ENCODE results near the gene FYCO1.
A peak's percentile ranks its signal among the peaks of the same experiment; 100 is the strongest.

The FYCO1 gene

DNA sequence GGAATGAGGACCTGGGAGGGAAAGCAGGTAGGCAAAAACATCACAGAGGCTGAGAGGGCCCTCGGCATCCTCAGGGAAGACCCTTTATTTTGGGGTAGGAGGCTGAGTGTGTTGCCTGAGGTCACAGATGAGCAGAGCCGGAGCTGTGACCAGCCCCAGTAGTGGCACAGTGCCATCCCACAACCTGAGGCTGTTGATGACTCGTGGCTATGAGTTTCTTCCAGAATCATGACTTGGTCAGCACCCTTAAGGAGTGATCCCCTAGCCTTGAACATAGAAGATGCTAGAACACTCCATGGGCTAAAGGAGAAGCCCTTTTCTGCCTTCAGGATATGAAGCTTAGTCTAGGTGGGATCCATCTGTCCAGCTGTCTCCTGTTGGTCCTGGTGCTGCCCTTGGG is 71.9 kb downstream of the FYCO1 start:
- no peak overlapping the region for H3K4me3 ChIP-seq (ENCODE audit: control insufficient read depth, low read depth, low read length)
- no peak for DNase-seq (ENCODE audit: low read depth)
- TF ChIP-seq, protein P1, sequence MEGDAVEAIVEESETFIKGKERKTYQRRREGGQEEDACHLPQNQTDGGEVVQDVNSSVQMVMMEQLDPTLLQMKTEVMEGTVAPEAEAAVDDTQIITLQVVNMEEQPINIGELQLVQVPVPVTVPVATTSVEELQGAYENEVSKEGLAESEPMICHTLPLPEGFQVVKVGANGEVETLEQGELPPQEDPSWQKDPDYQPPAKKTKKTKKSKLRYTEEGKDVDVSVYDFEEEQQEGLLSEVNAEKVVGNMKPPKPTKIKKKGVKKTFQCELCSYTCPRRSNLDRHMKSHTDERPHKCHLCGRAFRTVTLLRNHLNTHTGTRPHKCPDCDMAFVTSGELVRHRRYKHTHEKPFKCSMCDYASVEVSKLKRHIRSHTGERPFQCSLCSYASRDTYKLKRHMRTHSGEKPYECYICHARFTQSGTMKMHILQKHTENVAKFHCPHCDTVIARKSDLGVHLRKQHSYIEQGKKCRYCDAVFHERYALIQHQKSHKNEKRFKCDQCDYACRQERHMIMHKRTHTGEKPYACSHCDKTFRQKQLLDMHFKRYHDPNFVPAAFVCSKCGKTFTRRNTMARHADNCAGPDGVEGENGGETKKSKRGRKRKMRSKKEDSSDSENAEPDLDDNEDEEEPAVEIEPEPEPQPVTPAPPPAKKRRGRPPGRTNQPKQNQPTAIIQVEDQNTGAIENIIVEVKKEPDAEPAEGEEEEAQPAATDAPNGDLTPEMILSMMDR (IDR thresholded peaks at IDR 0.05; ENCODE audit: control insufficient read depth, insufficient read depth, low read depth, low read length, missing control alignments) = no peak

DNA sequence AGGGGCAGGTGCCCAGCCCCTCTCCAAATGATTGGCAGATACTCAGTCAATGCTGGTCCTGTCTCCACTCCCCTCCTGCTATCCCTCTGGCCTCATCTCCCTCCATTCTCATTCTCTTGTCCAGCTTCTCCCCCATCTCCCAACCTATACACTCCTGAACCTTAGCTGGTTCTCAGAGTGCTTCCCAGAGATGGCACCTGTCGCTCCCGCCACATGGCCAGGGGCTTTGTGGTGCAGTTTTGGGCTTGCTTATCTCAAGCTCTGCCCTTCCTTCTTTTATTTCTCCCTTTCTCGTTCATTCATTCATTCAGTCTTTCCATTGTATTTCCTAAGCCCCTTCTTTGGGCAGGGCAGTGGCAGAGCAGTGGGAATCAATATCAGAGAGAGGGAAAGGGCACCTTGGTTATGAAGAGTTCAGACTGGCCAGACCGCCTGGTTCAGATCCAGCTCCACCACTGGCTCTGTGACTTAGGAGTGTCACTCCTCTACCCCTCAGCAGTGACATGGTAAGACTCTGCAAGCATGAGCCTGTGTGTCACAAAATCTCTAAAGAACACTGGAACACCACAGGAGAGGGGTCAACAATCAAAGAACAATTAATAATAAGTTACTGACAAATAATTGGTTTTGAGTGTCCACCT is 72.6 kb downstream of the FYCO1 start:
- no peak for DNase-seq (ENCODE audit: low read depth)
- TF ChIP-seq, protein P1 (IDR thresholded peaks at IDR 0.05; ENCODE audit: control insufficient read depth, insufficient read depth, low read depth, low read length, missing control alignments) = no peak
- no peak overlapping the region for H3K4me3 ChIP-seq (ENCODE audit: control insufficient read depth, low read depth, low read length)

DNA sequence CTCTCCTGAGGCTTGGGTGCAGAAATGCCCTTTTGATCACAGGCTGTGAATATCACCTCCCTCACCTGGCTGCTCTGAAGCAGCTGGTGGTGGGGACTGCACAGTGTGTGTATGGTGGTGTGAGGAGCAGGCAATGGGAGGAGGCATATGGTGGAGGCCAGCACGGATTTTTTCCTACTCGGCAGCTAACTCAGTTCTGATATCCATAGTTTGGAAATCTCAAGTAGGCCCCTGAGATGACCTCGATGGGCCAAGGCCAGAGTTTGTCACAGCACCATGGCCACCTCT is 73.6 kb downstream of the FYCO1 start:
- no peak overlapping the region for H3K4me3 ChIP-seq (ENCODE audit: control insufficient read depth, low read depth, low read length)
- no peak for DNase-seq (ENCODE audit: low read depth)
- TF ChIP-seq, protein P1 (IDR thresholded peaks at IDR 0.05; ENCODE audit: control insufficient read depth, insufficient read depth, low read depth, low read length, missing control alignments) = no peak

DNA sequence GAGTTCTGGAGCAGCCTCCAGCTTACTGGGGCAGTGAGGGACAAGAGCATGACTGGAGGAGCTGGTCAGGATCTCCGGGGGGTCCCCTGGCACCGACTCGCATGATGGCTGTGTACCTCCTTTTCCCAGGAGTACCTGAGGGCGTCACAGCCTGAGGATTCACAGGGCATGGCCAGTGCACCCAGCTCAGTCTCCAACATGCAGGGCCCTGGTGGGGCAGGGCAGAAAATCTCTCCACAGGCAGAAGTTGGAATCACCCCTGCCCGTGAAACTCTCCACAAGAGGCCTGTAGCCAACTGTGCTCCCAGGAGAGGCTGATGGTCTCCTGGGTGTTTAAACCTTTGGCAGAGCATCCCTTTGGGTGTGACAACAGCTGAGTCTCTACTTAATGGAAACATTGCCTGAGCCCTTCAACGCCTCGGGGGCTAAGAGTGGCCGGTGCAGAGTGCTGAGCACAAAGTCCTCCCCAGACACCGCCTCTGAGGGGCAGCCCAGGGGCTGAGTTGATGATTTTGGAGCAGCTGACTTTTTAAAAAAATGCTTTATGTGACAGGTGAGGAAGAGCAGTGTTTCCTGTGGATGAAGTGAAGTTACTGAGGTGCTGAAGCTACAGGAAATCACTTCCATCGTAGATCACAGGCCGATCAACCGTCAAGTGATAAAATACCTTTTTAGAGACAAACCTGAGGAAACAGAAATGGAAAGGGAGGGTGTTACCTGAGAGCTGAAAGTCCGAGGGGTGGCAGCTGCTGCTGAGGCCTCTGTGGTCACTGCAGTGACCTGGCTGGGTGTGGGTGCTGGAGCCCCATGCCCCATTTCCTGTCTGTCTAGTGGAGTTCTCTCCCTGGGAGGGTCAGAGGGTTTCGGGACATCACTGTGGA is 74.2 kb downstream of the FYCO1 start:
- TF ChIP-seq, protein P1 (IDR thresholded peaks at IDR 0.05; ENCODE audit: control insufficient read depth, insufficient read depth, low read depth, low read length, missing control alignments) = no peak

DNA sequence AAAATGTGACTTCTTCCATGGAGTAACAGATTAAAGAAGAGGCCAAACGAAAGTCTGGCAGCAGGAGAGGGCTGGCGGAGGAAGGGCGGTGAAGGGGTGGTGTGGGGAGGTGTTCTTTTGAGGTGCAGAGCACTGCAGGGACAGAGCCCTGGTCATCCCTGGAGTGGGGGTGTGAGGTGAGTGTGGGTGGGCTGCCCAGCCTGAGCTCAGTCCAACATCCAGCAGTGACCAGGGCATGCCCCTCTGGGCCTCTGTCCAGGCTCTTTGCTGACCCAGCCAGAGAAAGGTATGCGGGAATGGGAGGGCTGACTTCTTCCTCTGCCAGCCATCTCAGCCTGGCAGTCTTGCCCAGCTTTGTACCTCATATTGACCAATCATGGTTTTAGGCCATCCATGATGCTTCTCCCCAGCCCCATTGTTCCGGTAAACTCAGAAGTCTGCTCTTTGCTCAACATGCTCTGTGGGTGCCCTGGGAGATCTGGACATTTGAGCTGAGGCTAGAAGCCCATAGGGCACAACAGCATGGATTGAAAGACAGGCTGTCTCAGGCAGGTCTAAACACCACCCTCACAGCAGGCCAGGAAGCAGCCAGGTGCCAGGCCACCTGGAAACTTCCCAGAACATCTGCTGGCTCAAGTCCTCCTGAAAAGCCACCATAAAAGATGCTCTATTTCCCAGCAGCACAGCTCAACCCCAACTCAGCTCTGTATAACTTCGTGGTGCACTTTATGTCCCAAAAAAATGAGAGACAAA is 78.3 kb downstream of the FYCO1 start:
- DNase-seq (ENCODE audit: low read depth) = no peak
- TF ChIP-seq, protein P1 (IDR thresholded peaks at IDR 0.05; ENCODE audit: control insufficient read depth, insufficient read depth, low read depth, low read length, missing control alignments) = no peak
- H3K4me3 ChIP-seq (ENCODE audit: control insufficient read depth, low read depth, low read length) = no peak overlapping the region

More for the DNA sequence above, 74.2 kb downstream of the FYCO1 start:
- no peak overlapping the region for H3K4me3 ChIP-seq (ENCODE audit: control insufficient read depth, low read depth, low read length)
- no peak for DNase-seq (ENCODE audit: low read depth)

DNA sequence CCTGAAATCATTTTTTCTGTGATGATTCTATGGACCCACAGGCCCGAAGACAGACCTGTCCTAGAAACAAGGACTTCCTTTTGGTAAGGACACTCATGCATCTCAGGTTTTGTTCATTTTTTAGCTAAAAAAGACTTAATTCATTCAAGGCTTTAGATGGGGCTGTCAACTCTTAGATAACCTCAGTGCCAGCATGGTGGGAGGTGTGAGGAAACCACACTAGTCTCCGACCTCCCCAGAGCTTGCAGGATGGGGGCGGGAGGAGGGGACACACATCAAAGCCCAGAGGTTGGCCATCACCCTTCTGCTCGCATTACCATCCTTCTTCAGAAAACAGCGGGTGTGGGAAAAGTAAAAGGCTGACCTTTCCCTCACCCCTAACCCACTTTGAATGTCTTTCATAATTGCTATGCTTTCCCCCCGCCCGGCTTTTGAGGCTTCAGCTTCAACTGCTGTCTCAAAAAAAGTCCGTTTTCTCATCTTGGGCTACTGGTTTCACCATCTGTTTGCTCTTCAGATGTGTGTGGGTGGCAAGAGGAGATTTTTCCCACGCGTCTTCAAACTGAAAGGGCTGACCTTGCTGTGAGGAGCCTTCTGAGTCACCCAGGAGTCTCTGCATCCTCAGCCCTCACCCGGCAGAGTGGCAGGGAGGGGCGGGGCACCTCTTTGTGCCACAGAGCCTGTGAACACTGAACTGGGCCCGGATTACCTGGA is 79.9 kb downstream of the FYCO1 start:
- TF ChIP-seq, protein P1 (IDR thresholded peaks at IDR 0.05; ENCODE audit: control insufficient read depth, insufficient read depth, low read depth, low read length, missing control alignments) = no peak
- peak; percentile 66 for DNase-seq (ENCODE audit: low read depth)
- H3K4me3 ChIP-seq (ENCODE audit: control insufficient read depth, low read depth, low read length) = no peak overlapping the region

Data from AG09309 (cell line).